ENCODE measurements around the gene RAMP2.

DNA sequence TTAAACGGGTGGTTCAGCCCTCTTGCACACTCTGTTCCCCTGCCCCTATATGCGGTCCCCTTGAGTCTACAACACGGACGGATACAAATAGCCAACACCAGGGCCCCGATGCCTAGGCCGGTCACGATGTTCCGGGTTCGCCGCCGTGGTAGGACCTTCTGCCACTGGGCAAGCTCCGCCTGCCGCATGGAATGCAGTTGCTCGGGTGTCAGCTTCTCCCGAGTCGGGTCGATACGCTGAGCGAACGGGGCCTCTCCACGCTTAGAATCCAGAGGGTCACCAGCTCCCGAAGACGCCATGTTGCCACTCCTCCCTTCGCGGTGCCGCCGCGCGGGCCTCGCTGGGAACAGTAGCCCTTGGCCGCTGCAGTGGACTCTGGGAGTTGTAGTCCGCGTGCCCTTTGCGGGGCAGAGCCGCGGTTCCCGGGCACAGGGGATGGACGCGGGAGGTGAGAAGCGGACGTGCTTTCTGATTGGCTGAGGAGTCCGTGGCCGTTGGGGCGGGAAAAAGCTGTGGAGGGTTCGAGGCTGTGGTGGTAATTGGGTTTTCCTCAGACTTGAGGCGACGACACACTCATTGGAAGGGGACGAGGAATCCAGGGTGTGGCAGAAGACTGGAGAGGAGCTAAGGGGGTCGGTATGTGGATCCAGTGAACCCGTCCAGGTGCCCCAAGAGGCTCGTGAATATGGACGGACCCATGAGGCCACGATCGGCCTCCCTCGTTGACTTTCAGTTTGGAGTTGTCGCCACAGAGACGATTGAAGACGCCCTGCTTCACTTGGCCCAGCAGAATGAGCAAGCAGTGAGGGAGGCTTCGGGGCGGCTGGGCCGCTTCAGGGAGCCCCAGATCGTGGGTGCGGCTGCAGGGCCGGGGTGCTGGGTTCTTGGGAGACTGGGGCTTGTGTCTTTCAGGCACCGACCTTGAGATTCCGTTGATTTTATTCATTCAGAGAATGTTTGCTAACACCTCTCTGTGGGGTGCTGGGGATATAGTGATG is 37.7 kb downstream of the RAMP2 start, which contains the start of the genes CNTD1 and COA3:
- TF ChIP-seq, protein P1, sequence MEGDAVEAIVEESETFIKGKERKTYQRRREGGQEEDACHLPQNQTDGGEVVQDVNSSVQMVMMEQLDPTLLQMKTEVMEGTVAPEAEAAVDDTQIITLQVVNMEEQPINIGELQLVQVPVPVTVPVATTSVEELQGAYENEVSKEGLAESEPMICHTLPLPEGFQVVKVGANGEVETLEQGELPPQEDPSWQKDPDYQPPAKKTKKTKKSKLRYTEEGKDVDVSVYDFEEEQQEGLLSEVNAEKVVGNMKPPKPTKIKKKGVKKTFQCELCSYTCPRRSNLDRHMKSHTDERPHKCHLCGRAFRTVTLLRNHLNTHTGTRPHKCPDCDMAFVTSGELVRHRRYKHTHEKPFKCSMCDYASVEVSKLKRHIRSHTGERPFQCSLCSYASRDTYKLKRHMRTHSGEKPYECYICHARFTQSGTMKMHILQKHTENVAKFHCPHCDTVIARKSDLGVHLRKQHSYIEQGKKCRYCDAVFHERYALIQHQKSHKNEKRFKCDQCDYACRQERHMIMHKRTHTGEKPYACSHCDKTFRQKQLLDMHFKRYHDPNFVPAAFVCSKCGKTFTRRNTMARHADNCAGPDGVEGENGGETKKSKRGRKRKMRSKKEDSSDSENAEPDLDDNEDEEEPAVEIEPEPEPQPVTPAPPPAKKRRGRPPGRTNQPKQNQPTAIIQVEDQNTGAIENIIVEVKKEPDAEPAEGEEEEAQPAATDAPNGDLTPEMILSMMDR (optimal IDR thresholded peaks at IDR 0.05 in 1 of 3, IDR thresholded peaks at IDR 0.05 in 1 of 3, conservative IDR thresholded peaks at IDR 0.05 in 1 of 3; ENCODE audit: extremely low read depth in 1 of 3, insufficient read depth in 2 of 3, low read length in 3 of 3) = peak in 1 of 3 experiments; percentile 15
- TF ChIP-seq EZH2 (IDR thresholded peaks at IDR 0.05; ENCODE audit: low read length) = no peak
